Mesenchymal stem cell (in vitro differentiated cells and primary cell): ENCODE results near the gene BORCS8.

Experiments
- DNase-seq: peaks from one replicate; pipeline ENCODE4 v3.0.0-alpha.2; 2013
- H2AFZ ChIP-seq: one replicate; pipeline ENCODE4 v1.6.1; 2013; ENCODE audit warnings: low read depth, mild to moderate bottlenecking, control low read depth, inconsistent platforms, low read length, moderate library complexity
- H2AK5ac ChIP-seq: 2 replicates; pipeline ENCODE4 v1.6.1; 2013; ENCODE audit warnings: low read length, moderate library complexity, mild to moderate bottlenecking, inconsistent platforms; ENCODE audit not compliant: severe bottlenecking
- H2BK120ac ChIP-seq: one replicate; pipeline ENCODE4 v1.6.1; 2013; ENCODE audit warnings: low read depth, mild to moderate bottlenecking, inconsistent platforms, low read length, moderate library complexity
- H2BK12ac ChIP-seq, 2 experiments: one replicate each; pipeline ENCODE4 v1.6.1; 2013; ENCODE audit warnings: inconsistent platforms in 2 of 2, low read length in 2 of 2, mild to moderate bottlenecking in 2 of 2, moderate library complexity in 2 of 2, control low read depth in 1 of 2
- H2BK15ac ChIP-seq: one replicate; pipeline ENCODE4 v1.6.1; 2013; ENCODE audit warnings: mild to moderate bottlenecking, low read depth, inconsistent platforms; ENCODE audit not compliant: poor library complexity, severe bottlenecking
- H2BK5ac ChIP-seq: 2 replicates; pipeline ENCODE4 v1.6.1; 2013; ENCODE audit warnings: low read depth, mild to moderate bottlenecking, low read length, control low read depth, inconsistent platforms; ENCODE audit not compliant: poor library complexity, severe bottlenecking
- H3K14ac ChIP-seq, 2 experiments: one replicate each; pipeline ENCODE4 v1.6.1; 2013; ENCODE audit warnings: inconsistent platforms in 2 of 2, low read length in 2 of 2, control low read depth in 1 of 2, mild to moderate bottlenecking in 1 of 2, moderate library complexity in 1 of 2
- H3K18ac ChIP-seq, 2 experiments: one replicate each; pipeline ENCODE4 v1.6.1; 2013; ENCODE audit warnings: inconsistent platforms in 2 of 2, low read length in 2 of 2, control low read depth in 1 of 2, low read depth in 1 of 2, mild to moderate bottlenecking in 1 of 2
- H3K23ac ChIP-seq, 2 experiments: one replicate each; pipeline ENCODE4 v1.6.1; 2013; ENCODE audit warnings: inconsistent platforms in 2 of 2, low read length in 2 of 2, mild to moderate bottlenecking in 2 of 2, moderate library complexity in 2 of 2, control low read depth in 1 of 2
- H3K27ac ChIP-seq: 2 replicates; pipeline ENCODE4 v1.5.1; 2013; ENCODE audit warnings: mild to moderate bottlenecking, moderate library complexity, low read length, control low read depth, inconsistent platforms; ENCODE audit not compliant: poor library complexity, severe bottlenecking
- H3K27me3 ChIP-seq, 2 experiments: 2 replicates each; pipeline versions ENCODE4 v1.6.1 to v1.7.0; 2013; ENCODE audit warnings: low read length in 2 of 2, mild to moderate bottlenecking in 2 of 2, moderate library complexity in 2 of 2, control low read depth in 1 of 2, inconsistent platforms in 1 of 2; ENCODE audit not compliant: control insufficient read depth in 1 of 2, insufficient read depth in 1 of 2
- H3K36me3 ChIP-seq, 2 experiments: 2 replicates each; pipeline versions ENCODE4 v1.6.1 to v1.7.0; 2013; ENCODE audit warnings: low read length in 2 of 2, control low read depth in 1 of 2, inconsistent platforms in 1 of 2, low read depth in 1 of 2, mild to moderate bottlenecking in 1 of 2; ENCODE audit not compliant: insufficient read depth in 2 of 2, control insufficient read depth in 1 of 2
- H3K4ac ChIP-seq, 2 experiments: one replicate each; pipeline ENCODE4 v1.6.1; 2013; ENCODE audit warnings: inconsistent platforms in 2 of 2, low read length in 2 of 2, mild to moderate bottlenecking in 2 of 2, moderate library complexity in 2 of 2, control low read depth in 1 of 2, low read depth in 1 of 2
- H3K4me1 ChIP-seq: 2 replicates; pipeline ENCODE4 v1.6.1; 2013; ENCODE audit warnings: low read depth, low read length, control low read depth; ENCODE audit not compliant: control insufficient read depth, insufficient read depth
- H3K4me2 ChIP-seq: 2 replicates; pipeline ENCODE4 v1.6.1; 2013; ENCODE audit warnings: low read length, mild to moderate bottlenecking, inconsistent platforms; ENCODE audit not compliant: poor library complexity, severe bottlenecking
- H3K4me3 ChIP-seq, 2 experiments: 2 replicates each; pipeline versions ENCODE4 v1.5.1 to v1.7.0; 2013; ENCODE audit warnings: low read length in 2 of 2, mild to moderate bottlenecking in 2 of 2, control low read depth in 1 of 2, low read depth in 1 of 2; ENCODE audit not compliant: insufficient read depth in 1 of 2
- H3K79me1 ChIP-seq: replicated peaks from 2 replicates; pipeline ENCODE4 v1.6.1; 2013; ENCODE audit warnings: mild to moderate bottlenecking, control low read depth, low read length, inconsistent platforms; ENCODE audit not compliant: poor library complexity, severe bottlenecking
- H3K9ac ChIP-seq: 2 replicates; pipeline ENCODE4 v1.7.0; 2013; ENCODE audit warnings: mild to moderate bottlenecking, low read length, moderate library complexity
- H3K9me3 ChIP-seq: 2 replicates; pipeline ENCODE4 v1.7.0; 2013; ENCODE audit warnings: mild to moderate bottlenecking, low read length; ENCODE audit not compliant: control insufficient read depth
- H4K8ac ChIP-seq: one replicate; pipeline ENCODE4 v1.6.1; 2013; ENCODE audit warnings: inconsistent platforms, mild to moderate bottlenecking, low read length, moderate library complexity
- H4K91ac ChIP-seq: one replicate; pipeline ENCODE4 v1.6.1; 2013; ENCODE audit warnings: mild to moderate bottlenecking, low read length, inconsistent platforms
- WGBS: methylation state at CpG from one replicate; pipeline ENCODE4 v1.1.7; 2013; ENCODE audit warnings: mixed read lengths; 5-methylcytosine and 5-hydroxymethylcytosine counted together

Gene BORCS8

GRCh38 chr19:19170873-19171672, 20.9 kb downstream of the BORCS8 start:
- H2BK120ac ChIP-seq: no peak overlapping the region
- no peak overlapping the region for H2AFZ ChIP-seq
- DNase-seq: no peak
- H2BK12ac ChIP-seq: peak overlapping the region in 1 of 2 experiments; percentile 51
- peaks cover 16% of the 10 kb centered on the region for H3K4me1 ChIP-seq
- no peak overlapping the region for H3K23ac ChIP-seq
- no peak overlapping the region for H3K4me2 ChIP-seq
- no peaks in the 10 kb centered on the region for H3K79me1 ChIP-seq
- H2AK5ac ChIP-seq: no peak overlapping the region
- H3K4me3 ChIP-seq: peak overlapping the region in 1 of 2 experiments; percentile 62
- no peak overlapping the region for H3K27ac ChIP-seq
- no peak overlapping the region for H3K9ac ChIP-seq
- peaks cover 0 to under 1% of the 10 kb centered on the region in 2 experiments for H3K36me3 ChIP-seq
- H3K4ac ChIP-seq: peak overlapping the region in 1 of 2 experiments; percentile 13
- H4K91ac ChIP-seq: peak overlapping the region; percentile 78
- peaks cover 11 to 15% of the 10 kb centered on the region in 2 experiments for H3K27me3 ChIP-seq
- H3K9me3 ChIP-seq: no peaks in the 10 kb centered on the region
- no peak overlapping the region for H2BK15ac ChIP-seq
- H3K14ac ChIP-seq: peak overlapping the region in 1 of 2 experiments; percentile 66
- peak overlapping the region in 1 of 2 experiments; percentile 61 for H3K18ac ChIP-seq
- no peak overlapping the region for H2BK5ac ChIP-seq
- WGBS: 80% methylated on average over 6 of the region's 6 CpGs
- peak overlapping the region; percentile 5 for H4K8ac ChIP-seq

- peak within 1 kb of the TSS in 1 of 2 experiments; percentile 61 for H3K18ac ChIP-seq
- no peaks in the 10 kb centered on the region for H3K36me3 ChIP-seq
- H3K79me1 ChIP-seq: no peaks in the 10 kb centered on the region
- H3K9ac ChIP-seq: no peak within 1 kb of the TSS
- DNase-seq: peak; percentile 71
- no peak within 1 kb of the TSS for H2BK120ac ChIP-seq
- H3K14ac ChIP-seq: no peak within 1 kb of the TSS
- H3K27ac ChIP-seq: no peak within 1 kb of the TSS
- H3K4me1 ChIP-seq: peaks cover 16% of the 10 kb centered on the region
- H4K91ac ChIP-seq: no peak within 1 kb of the TSS
- H3K23ac ChIP-seq: no peak within 1 kb of the TSS
- H2BK12ac ChIP-seq: peak within 1 kb of the TSS in 1 of 2 experiments; percentile 4
- H2BK15ac ChIP-seq: no peak within 1 kb of the TSS
- H3K4me3 ChIP-seq: peak within 1 kb of the TSS in 1 of 2 experiments; percentile 62
- H2AK5ac ChIP-seq: no peak within 1 kb of the TSS
- peak within 1 kb of the TSS; percentile 5 for H4K8ac ChIP-seq
- H3K4me2 ChIP-seq: peak within 1 kb of the TSS; percentile 54
- peaks cover 11 to 15% of the 10 kb centered on the region in 2 experiments for H3K27me3 ChIP-seq
- H3K4ac ChIP-seq: peak within 1 kb of the TSS in 1 of 2 experiments; percentile 26
- H3K9me3 ChIP-seq: no peaks in the 10 kb centered on the region
- peak within 1 kb of the TSS; percentile 18 for H2AFZ ChIP-seq
- whole genome bisulfite sequencing: 17% methylated on average over 52 of the region's 56 CpGs
- H2BK5ac ChIP-seq: no peak within 1 kb of the TSS
These were observed 21.7 kb downstream of the BORCS8 start, which contains the start of gene MEF2B for GRCh38 chr19:19170053-19170872. TSS of gene MEF2B (minus strand) at chr19:19170263. CDS start at chr19:19150735, 19,528 bp downstream.

GRCh38 chr19:19169236-19170052, 22.5 kb downstream of the BORCS8 start:
- 76% methylated on average over 9 of the region's 9 CpGs for WGBS
- no peak overlapping the region for H2BK15ac ChIP-seq

More at GRCh38 chr19:19169236-19170052, 22.5 kb downstream of the BORCS8 start:
- H4K91ac ChIP-seq: no peak overlapping the region
- no peak overlapping the region for H3K23ac ChIP-seq
- H3K36me3 ChIP-seq: no peaks in the 10 kb centered on the region
- no peak for DNase-seq
- H2AK5ac ChIP-seq: no peak overlapping the region
- no peak overlapping the region for H3K14ac ChIP-seq
- no peak overlapping the region for H2BK12ac ChIP-seq
- H3K4me2 ChIP-seq: peak overlapping the region; percentile 54
- H3K9me3 ChIP-seq: no peaks in the 10 kb centered on the region
- peak overlapping the region in 1 of 2 experiments; percentile 62 for H3K4me3 ChIP-seq
- H2AFZ ChIP-seq: no peak overlapping the region
- no peak overlapping the region for H3K4ac ChIP-seq
- H2BK120ac ChIP-seq: no peak overlapping the region
- H4K8ac ChIP-seq: no peak overlapping the region
- no peak overlapping the region for H3K9ac ChIP-seq
- no peak overlapping the region for H3K27ac ChIP-seq
- peaks cover 16% of the 10 kb centered on the region for H3K4me1 ChIP-seq
- no peak overlapping the region for H2BK5ac ChIP-seq
- H3K27me3 ChIP-seq: peaks cover 11 to 15% of the 10 kb centered on the region in 2 experiments
- H3K18ac ChIP-seq: no peak overlapping the region
- H3K79me1 ChIP-seq: no peaks in the 10 kb centered on the region
